Measurements from ENCODE around the gene GMPPB. TPM values are rescaled to one million over a fixed set of nuclear protein-coding genes. Genes with fewer than 3 reads are reported as not detected.

Gene GMPPB
- total and polyA plus RNA-seq, 9 of the 15 experiments (the other 6 are each of a cell fraction or from before 2014, with no cell fraction given): 0.53 to 17.4 (median 8.1) TPM

- in situ Hi-C loops (cut with MboI) (no loop called here), intact Hi-C loops (cut with micrococcal nuclease) (no loop called here)
- no TSS peak for BruUV-seq (replicated peaks)
- no peak overlapping the region for H3K4me2 ChIP-seq (ENCODE audit: insufficient read depth, low read length)
- CTCF ChIA-PET (ENCODE audit: low intra/inter-chr PET ratio): no interaction called here
- H3K27me3 ChIP-seq (ENCODE audit: control insufficient read depth in 2 of 2, insufficient read depth in 2 of 2, low read length in 2 of 2): no peaks in the 10 kb centered on the region
- H3K9me3 ChIP-seq (replicated peaks; ENCODE audit: control insufficient read depth, insufficient read depth, low read depth, low read length): no peaks in the 10 kb centered on the region
- no peak overlapping the region for H3K4me3 ChIP-seq
- no peaks in the 10 kb centered on the region; a peak in 1 of 5 replicates for H3K4me1 ChIP-seq (replicated peaks in 1 of 2; ENCODE audit: control insufficient read depth in 2 of 2, insufficient read depth in 2 of 2, low read length in 2 of 2)
- no peak for ATAC-seq
- H3K27ac ChIP-seq (ENCODE audit: extremely low read depth, low read depth, low read length): no peak overlapping the region
- DNase-seq (ENCODE audit: extremely low read depth in 1 of 4, low spot score in 3 of 4): no peak
- 81% methylated on average over 2 of the region's 5 CpGs for WGBS (ENCODE audit: insufficient coverage, low coverage, missing lambda C conversion rate)
- no peak overlapping the region for H2AFZ ChIP-seq (ENCODE audit: low read depth, low read length)
- no peaks in the 10 kb centered on the region for H4K20me1 ChIP-seq (replicated peaks; ENCODE audit: control insufficient read depth, insufficient read depth, low read length)
- POLR2A ChIA-PET: no interaction called here
- no peak for FAIRE-seq
- no peak overlapping the region for H3K9ac ChIP-seq (ENCODE audit: insufficient read depth in 1 of 2, low read depth in 2 of 2, low read length in 2 of 2)
- H3K9me1 ChIP-seq (ENCODE audit: control insufficient read depth, insufficient read depth, low read length): no peaks in the 10 kb centered on the region
- no peaks in the 10 kb centered on the region for H3K79me2 ChIP-seq (ENCODE audit: control insufficient read depth, insufficient read depth, low read length)
- TF ChIP-seq TBL1XR1 (IDR thresholded peaks at IDR 0.05; ENCODE audit: low read length in 2 of 2): no peak
- TF ChIP-seq ZFX (CRISPR knock-in tag; IDR thresholded peaks at IDR 0.05): no peak
- no peak for TF ChIP-seq POLR2G (IDR thresholded peaks at IDR 0.05; ENCODE audit: low read depth, low read length)
- TF ChIP-seq COPS2 (conservative IDR thresholded peaks at IDR 0.05): no peak
- TF ChIP-seq ETV6 (IDR thresholded peaks at IDR 0.05; ENCODE audit: borderline replicate concordance in 1 of 2, low read depth in 2 of 2, low read length in 1 of 2): no peak
- no peak for TF ChIP-seq ETV6 (CRISPR knock-in tag; IDR thresholded peaks at IDR 0.05; ENCODE audit: borderline replicate concordance)
- no peak for TF ChIP-seq ATF2 (CRISPR knock-in tag; IDR thresholded peaks at IDR 0.05)
- TF ChIP-seq POLR3G (IDR thresholded peaks at IDR 0.05; ENCODE audit: extremely low read depth, insufficient read length, insufficient replicate concordance): no peak
- H3K36me3 ChIP-seq (ENCODE audit: control insufficient read depth, insufficient read depth, low read length): peaks cover 24% of the 10 kb centered on the region; the same call in 2 of the 3 replicates
Observed at GRCh38 chr3:49711489-49711888, 12.3 kb downstream of the GMPPB start.

Data from K562 (cell line).